Muscle layer of colon (tissue), 2 donors: Measurements from ENCODE around the gene HIPK2.

Experiments
- H3K27ac ChIP-seq: one replicate; pipeline ENCODE4 v1.7.0; 2013; ENCODE audit warnings: low read depth, mild to moderate bottlenecking, low read length, moderate library complexity
- H3K27me3 ChIP-seq, 2 donors: one replicate each; pipeline ENCODE4 v1.7.0; 2013; ENCODE audit warnings: low read length in 2 of 2, mild to moderate bottlenecking in 2 of 2; ENCODE audit not compliant: insufficient read depth in 2 of 2, control insufficient read depth in 1 of 2
- H3K36me3 ChIP-seq: one replicate; pipeline ENCODE4 v1.7.0; 2013; ENCODE audit warnings: mild to moderate bottlenecking, low read length; ENCODE audit not compliant: insufficient read depth
- H3K4me1 ChIP-seq: one replicate; pipeline ENCODE4 v1.7.0; 2013; ENCODE audit warnings: mild to moderate bottlenecking, low read length; ENCODE audit not compliant: insufficient read depth
- H3K4me3 ChIP-seq, 2 donors: one replicate each; pipeline ENCODE4 v1.7.0; 2013; ENCODE audit warnings: low read length in 2 of 2, low read depth in 1 of 2, mild to moderate bottlenecking in 1 of 2, moderate library complexity in 1 of 2
- H3K9ac ChIP-seq: one replicate; pipeline ENCODE4 v1.7.0; 2013; ENCODE audit warnings: low read length
- H3K9me3 ChIP-seq: one replicate; pipeline ENCODE4 v1.7.0; 2013; ENCODE audit warnings: mild to moderate bottlenecking, low read length
- donor health status: abdominal sarcoma.
- donor health status: Adenocarcinoma of cecum.

The HIPK2 gene

DNA sequence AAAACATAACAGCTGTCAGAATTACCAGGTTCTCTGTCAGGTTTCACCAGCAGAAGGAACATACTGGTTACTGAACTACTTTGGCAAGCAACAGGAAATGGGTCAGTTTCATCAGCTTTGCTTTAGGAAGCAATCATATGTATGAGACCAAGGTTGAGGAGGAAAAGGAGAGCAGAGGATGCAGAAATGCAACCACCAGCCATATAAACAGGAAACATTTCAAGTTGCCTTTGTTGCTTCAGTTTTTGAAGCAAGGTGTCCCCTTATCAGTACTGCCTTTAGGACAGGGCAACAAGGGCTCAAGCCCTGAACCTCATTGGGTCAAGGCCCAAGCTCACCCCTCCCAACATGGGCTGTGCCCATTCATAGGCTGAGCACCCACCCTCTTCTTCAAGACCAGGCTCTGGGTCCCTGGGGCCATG lies 10.2 kb downstream of the HIPK2 start:
- Histone ChIP-seq H3K27me3 (no peaks in the 10 kb centered on the region), H3K27ac (no peak overlapping the region), H3K4me3 (no peak overlapping the region), H3K9ac (no peak overlapping the region), H3K36me3 (peaks cover 2% of the 10 kb centered on the region), H3K4me1 (no peaks in the 10 kb centered on the region), H3K9me3 (no peaks in the 10 kb centered on the region)

DNA sequence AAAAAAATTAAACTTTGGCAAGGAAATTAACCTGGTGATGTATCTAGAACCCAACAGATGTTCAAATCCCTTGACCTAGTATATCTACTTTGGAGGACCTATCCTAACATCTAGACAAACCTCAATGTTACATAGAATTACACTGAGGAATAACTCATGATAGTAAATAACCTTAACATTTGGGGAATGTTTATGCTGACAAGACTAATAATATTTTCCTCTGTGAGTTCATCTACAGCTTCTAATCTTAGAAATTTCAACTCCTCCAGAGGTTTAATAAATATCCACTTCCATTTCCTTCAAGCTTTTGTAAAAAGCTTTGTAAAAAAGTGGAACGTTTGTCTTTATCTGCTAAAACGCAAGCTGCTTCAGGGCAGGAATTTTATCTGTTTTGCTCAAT lies 12.7 kb downstream of the HIPK2 start:
- H3K4me3 ChIP-seq, result no peak overlapping the region
- H3K4me1 ChIP-seq, result no peaks in the 10 kb centered on the region
- no peak overlapping the region for H3K27ac ChIP-seq
- no peaks in the 10 kb centered on the region for H3K27me3 ChIP-seq
- no peak overlapping the region for H3K9ac ChIP-seq
- peaks cover 2% of the 10 kb centered on the region for H3K36me3 ChIP-seq
- no peaks in the 10 kb centered on the region for H3K9me3 ChIP-seq

DNA sequence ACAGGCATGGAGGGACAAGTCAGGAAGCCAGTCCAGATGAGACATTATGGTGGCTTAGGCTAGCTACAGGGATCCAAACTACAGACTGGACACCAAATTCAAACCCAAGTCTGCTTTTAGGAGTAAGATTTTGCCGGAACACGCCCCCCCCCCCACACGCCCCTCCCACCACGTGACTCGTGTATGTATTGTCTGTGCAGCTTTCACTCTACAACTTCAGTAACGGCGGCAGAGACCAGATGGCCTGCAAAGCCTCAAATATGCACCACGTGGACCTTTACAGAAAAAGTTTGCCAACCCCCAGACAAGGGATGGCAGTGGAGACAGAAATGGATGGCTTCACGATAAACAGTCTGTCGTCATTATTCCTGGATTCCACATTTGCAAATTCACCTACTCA lies 14.5 kb downstream of the HIPK2 start:
- Histone ChIP-seq H3K36me3 (no peaks in the 10 kb centered on the region), H3K27ac (no peak overlapping the region)

DNA sequence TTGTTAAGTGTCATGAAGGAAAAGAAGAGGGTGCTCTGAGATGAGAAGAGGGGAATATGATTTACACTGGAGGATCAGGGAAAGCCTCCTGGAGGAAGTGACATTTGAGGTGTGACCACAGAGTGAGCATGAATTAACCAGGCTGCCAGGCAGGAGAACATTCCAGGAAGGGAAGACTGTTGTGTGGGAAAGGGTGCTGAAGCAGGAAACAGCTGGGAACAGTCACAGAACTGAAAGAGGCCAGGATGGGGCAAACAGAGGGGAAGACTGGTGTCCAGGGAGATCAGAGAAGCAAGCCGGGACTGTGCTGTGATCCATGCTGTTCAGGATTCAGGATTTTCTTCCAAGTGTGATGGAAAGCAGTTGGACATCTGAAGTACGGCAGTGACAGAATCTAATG lies 14.9 kb downstream of the HIPK2 start:
- H3K36me3 ChIP-seq, result no peaks in the 10 kb centered on the region
- no peaks in the 10 kb centered on the region for H3K27me3 ChIP-seq
- no peaks in the 10 kb centered on the region for H3K4me1 ChIP-seq
- no peaks in the 10 kb centered on the region for H3K9me3 ChIP-seq
- H3K4me3 ChIP-seq, result no peak overlapping the region
- H3K9ac ChIP-seq, result no peak overlapping the region
- H3K27ac ChIP-seq, result no peak overlapping the region

More for the DNA sequence above, 14.5 kb downstream of the HIPK2 start:
- Histone ChIP-seq H3K9ac (no peak overlapping the region), H3K4me3 (no peak overlapping the region), H3K27me3 (no peaks in the 10 kb centered on the region), H3K4me1 (no peaks in the 10 kb centered on the region), H3K9me3 (no peaks in the 10 kb centered on the region)

DNA sequence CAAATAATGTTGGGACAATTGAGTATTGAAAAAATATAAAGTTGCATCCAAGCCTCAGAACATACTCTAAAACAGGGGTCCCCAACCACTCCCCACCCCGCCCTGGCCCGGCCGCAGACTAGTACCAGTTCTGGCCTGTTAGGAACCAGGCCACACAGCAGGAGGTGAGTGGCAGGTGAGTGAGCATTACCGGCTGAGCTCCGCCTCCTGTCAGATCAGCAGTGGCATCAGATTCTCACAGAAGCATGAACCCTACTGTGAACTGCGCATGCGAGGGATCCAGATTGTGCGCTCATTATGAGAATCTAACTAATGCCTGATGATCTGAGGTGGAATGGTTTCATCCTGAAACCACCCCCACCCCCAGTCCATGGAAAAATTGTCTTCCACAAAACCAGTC lies 19.4 kb downstream of the HIPK2 start:
- Histone ChIP-seq H3K27me3 (no peaks in the 10 kb centered on the region), H3K4me1 (no peaks in the 10 kb centered on the region), H3K9me3 (no peaks in the 10 kb centered on the region), H3K27ac (no peak overlapping the region), H3K4me3 (no peak overlapping the region), H3K9ac (no peak overlapping the region), H3K36me3 (no peaks in the 10 kb centered on the region)

DNA sequence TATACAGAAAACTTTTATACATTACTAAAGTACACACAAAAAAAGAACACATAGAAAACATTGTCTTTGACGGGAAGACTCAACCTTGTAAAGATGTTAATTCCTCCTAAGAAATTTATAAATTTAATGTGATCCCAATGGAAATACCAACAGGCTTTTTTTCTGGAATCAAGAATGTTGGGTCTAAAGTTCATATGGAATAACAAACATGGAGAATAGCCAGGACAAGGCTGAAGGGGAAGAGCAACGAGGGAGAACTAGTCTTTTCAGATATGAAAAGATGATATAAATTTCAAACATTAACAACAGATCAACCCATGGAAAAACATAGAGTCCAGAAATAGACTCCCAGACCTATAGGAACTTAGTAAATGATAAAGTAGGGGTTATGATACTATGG lies 19.8 kb downstream of the HIPK2 start:
- no peak overlapping the region for H3K27ac ChIP-seq
- H3K27me3 ChIP-seq, result no peaks in the 10 kb centered on the region
- H3K4me3 ChIP-seq, result no peak overlapping the region
- no peaks in the 10 kb centered on the region for H3K9me3 ChIP-seq
- no peaks in the 10 kb centered on the region for H3K4me1 ChIP-seq
- no peaks in the 10 kb centered on the region for H3K36me3 ChIP-seq
- no peak overlapping the region for H3K9ac ChIP-seq

DNA sequence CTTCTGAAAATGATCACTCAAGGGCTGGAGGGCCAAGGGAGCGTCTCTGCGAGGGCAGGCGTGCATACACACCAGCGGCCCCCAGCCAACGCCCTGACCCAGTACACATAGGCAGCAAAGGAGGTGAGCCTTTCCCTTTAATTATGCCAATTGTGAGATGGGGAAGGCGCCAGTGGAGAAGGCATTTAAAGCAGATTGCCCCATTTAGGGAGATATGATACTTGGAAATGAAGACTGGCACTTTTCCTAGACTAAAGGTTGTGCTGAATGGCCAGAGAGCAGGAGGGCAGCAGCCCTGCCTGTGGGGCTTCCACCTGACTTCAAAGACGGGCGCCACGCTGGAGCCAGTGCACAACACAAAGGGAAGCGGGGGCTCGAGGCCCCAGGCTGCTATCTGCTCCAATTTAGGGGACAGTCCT lies 24.1 kb downstream of the HIPK2 start:
- no peaks in the 10 kb centered on the region for H3K4me1 ChIP-seq
- H3K9ac ChIP-seq, result no peak overlapping the region
- no peak overlapping the region for H3K27ac ChIP-seq
- H3K27me3 ChIP-seq, result no peaks in the 10 kb centered on the region
- H3K4me3 ChIP-seq, result no peak overlapping the region
- H3K9me3 ChIP-seq, result no peaks in the 10 kb centered on the region
- H3K36me3 ChIP-seq, result no peaks in the 10 kb centered on the region

DNA sequence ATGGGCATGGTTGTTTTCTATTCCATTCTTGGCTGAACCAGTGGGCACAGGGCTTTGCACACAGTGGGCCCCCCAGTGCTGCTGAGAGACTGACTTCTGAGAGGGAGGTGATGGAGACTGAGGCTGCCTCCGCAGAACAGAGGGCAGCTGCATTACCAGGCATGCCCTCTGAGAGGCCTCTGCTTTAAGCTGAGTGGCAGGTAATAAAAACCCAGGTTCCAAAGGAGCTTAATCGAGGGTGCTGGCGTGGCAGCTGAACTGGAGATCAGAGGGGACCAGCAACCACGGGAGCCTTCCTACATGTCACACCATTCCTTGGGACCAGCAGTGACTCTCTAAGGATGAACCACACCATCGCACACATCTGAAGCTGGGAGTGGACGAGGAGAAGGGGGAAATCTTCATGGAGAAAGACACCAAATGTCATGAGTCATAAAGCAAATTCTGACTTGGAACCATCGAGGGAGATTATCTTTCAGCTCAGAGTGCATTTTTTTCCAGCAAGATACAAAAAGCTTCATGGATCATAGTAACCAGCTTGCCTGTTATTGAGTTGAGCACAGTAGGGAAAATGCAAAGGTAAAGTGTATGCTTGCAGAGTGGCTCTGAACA lies 24.6 kb downstream of the HIPK2 start:
- Histone ChIP-seq H3K4me1 (no peaks in the 10 kb centered on the region), H3K9ac (no peak overlapping the region), H3K27ac (no peak overlapping the region), H3K27me3 (no peaks in the 10 kb centered on the region), H3K4me3 (no peak overlapping the region), H3K36me3 (no peaks in the 10 kb centered on the region), H3K9me3 (no peaks in the 10 kb centered on the region)

DNA sequence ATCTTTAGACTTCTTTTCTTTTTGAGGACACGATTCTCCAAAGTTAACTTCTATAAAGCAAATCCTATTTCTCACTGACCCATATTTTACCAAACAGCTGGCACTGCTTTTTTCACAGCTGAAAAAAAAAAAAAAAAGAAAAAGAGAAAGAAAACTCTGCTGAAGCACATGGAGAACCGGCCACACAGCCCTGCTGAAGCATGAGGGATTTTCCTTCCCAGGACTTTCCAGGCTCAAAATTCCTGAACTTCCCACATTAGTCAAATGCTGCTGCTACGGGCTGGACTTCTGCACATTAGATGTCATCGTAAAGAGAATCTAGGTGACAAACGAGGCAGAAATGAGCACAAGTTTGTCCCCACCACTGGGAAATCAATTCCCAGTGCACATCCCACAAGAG lies 25.2 kb downstream of the HIPK2 start:
- H3K27me3 ChIP-seq, result no peaks in the 10 kb centered on the region
- H3K9me3 ChIP-seq, result no peaks in the 10 kb centered on the region
- H3K9ac ChIP-seq, result no peak overlapping the region
- no peak overlapping the region for H3K4me3 ChIP-seq
- no peaks in the 10 kb centered on the region for H3K36me3 ChIP-seq
- H3K27ac ChIP-seq, result no peak overlapping the region
- H3K4me1 ChIP-seq, result no peaks in the 10 kb centered on the region

DNA sequence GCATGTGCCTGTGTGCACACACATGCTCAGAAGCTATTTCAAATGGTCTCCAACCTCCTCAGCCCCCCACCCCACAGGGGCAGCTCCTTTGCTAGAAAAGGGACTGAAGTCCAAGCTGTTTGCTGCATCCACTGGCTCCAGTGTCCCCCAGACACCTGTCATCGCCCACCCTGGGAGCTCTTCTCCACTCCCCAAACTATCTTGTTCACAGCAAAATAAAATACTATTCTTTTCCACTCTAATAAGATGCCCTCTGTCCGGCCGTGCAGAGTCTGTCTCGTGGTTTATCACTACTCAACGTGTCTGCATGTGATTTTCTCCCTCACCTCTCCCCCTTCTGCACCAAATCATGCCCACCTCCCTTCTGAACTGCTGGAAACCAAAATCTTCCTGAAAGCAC lies 25.6 kb downstream of the HIPK2 start:
- Histone ChIP-seq H3K4me3 (no peak overlapping the region), H3K9ac (no peak overlapping the region), H3K27ac (no peak overlapping the region), H3K36me3 (no peaks in the 10 kb centered on the region), H3K4me1 (no peaks in the 10 kb centered on the region), H3K27me3 (no peaks in the 10 kb centered on the region), H3K9me3 (no peaks in the 10 kb centered on the region)

DNA sequence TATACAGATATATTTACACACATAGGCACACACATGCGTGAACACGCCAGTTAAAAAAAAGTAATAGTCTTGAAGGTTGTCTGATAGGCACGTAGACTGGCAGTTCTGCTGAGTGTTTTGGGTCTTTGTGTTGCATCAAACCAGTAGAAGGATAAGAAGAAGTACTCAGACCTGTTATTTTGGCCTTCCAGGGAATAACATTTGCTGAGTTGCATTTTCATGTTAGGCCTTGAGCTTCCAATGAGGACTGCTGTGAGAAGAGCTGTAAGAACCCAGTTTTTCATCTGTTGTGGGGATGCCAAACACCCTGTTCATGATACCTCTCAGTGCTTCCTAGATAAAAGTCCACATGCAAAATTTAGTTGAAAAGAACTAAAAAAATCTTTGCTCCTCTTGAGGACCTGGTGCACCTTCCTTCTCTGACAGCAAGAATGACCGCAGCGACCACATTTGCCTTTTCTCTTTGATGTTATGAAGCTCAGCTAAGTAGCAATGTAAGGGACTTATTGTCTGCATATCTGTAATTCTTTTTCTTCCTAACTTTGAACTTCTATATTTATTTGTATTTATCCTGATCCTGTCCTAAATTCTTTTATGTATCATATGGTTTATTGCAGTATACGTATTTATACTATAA lies 27.2 kb downstream of the HIPK2 start:
- H3K27ac ChIP-seq, result no peak overlapping the region
- H3K36me3 ChIP-seq, result no peaks in the 10 kb centered on the region
- H3K9ac ChIP-seq, result no peak overlapping the region
- no peaks in the 10 kb centered on the region for H3K9me3 ChIP-seq
- H3K27me3 ChIP-seq, result no peaks in the 10 kb centered on the region
- H3K4me1 ChIP-seq, result peaks cover 8% of the 10 kb centered on the region
- H3K4me3 ChIP-seq, result no peak overlapping the region

DNA sequence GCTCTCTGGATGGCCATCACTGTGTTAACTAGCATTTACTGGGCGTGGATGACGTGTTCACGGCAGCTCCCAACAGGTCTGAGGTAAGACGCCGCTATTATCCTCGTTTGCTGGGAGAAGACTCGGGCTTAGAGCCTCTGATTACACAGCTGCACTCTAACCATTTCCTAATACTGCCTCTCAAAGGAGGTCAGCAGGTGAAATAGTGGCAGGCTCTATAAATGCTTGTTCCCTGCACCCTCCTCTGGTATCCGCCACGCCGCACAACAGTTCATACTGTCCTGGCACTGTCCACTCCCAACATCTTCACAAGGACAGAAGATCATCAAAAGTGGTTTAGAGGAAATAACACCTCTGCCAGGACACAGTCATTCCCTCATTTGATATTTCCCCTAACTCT lies 28.3 kb downstream of the HIPK2 start:
- Histone ChIP-seq H3K9me3 (no peaks in the 10 kb centered on the region), H3K9ac (no peak overlapping the region), H3K27me3 (no peaks in the 10 kb centered on the region), H3K36me3 (no peaks in the 10 kb centered on the region), H3K27ac (no peak overlapping the region), H3K4me3 (no peak overlapping the region), H3K4me1 (peaks cover 13% of the 10 kb centered on the region)
